OCI-LY1 (cell line): ENCODE measurements around the gene MAD1L1.

ENCODE experiments used
- EZH2 ChIP-seq: fragments of 200-600 bp; sonication (generic), shearing (Covaris generic); IDR thresholded peaks from 2 replicates; pipeline ENCODE4 v1.8.0; 2017; ENCODE audit warnings: borderline replicate concordance, mixed run types, mild to moderate bottlenecking, antibody characterized with exemption, low read length, moderate library complexity, mixed read lengths
- TF ChIP-seq, protein P1 (sequence below): fragments of 200-600 bp; sonication (generic), shearing (Covaris generic); IDR thresholded peaks from 2 replicates; pipeline ENCODE4 v1.5.1; 2017; ENCODE audit warnings: mild to moderate bottlenecking, antibody characterized with exemption, low read length, moderate library complexity, mixed read lengths

DNA sequence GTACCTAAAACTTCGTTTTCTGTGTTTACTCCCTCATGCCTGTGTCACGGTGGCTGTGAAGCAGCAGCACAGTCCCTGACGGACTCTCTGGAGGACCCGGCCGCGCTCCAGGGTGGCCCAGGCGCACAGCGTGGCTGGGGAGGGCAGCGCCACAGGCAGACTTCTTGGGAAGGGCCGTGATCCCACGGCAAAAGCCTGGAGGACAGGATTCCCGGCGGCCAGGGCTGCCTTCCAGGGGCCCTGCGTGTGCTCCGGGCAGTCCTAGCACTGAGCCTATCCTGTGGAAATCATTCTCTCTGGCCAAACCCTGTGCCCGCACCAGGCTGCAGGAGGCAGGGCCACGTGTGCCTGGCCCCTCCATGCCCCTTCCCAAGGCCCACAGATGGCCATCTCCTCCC is 244.2 kb downstream of the MAD1L1 start:
- TF ChIP-seq, protein P1, sequence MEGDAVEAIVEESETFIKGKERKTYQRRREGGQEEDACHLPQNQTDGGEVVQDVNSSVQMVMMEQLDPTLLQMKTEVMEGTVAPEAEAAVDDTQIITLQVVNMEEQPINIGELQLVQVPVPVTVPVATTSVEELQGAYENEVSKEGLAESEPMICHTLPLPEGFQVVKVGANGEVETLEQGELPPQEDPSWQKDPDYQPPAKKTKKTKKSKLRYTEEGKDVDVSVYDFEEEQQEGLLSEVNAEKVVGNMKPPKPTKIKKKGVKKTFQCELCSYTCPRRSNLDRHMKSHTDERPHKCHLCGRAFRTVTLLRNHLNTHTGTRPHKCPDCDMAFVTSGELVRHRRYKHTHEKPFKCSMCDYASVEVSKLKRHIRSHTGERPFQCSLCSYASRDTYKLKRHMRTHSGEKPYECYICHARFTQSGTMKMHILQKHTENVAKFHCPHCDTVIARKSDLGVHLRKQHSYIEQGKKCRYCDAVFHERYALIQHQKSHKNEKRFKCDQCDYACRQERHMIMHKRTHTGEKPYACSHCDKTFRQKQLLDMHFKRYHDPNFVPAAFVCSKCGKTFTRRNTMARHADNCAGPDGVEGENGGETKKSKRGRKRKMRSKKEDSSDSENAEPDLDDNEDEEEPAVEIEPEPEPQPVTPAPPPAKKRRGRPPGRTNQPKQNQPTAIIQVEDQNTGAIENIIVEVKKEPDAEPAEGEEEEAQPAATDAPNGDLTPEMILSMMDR, result no peak
- TF ChIP-seq EZH2, result no peak
